HG03066 (cell line): ENCODE data around the gene GLIPR1.
"Not testable (repeated sequence)": the region's sequence is repeated elsewhere in the genome, so short reads cannot be mapped to it uniquely, and the experiment has no call there.

ENCODE experiments used
- ATAC-seq: cut with Tn5 transposase; IDR thresholded peaks from one replicate; pipeline ENCODE4 v1.9.1; 2021; ENCODE audit warnings: low read depth; ENCODE audit not compliant: unreplicated experiment

Gene GLIPR1

DNA sequence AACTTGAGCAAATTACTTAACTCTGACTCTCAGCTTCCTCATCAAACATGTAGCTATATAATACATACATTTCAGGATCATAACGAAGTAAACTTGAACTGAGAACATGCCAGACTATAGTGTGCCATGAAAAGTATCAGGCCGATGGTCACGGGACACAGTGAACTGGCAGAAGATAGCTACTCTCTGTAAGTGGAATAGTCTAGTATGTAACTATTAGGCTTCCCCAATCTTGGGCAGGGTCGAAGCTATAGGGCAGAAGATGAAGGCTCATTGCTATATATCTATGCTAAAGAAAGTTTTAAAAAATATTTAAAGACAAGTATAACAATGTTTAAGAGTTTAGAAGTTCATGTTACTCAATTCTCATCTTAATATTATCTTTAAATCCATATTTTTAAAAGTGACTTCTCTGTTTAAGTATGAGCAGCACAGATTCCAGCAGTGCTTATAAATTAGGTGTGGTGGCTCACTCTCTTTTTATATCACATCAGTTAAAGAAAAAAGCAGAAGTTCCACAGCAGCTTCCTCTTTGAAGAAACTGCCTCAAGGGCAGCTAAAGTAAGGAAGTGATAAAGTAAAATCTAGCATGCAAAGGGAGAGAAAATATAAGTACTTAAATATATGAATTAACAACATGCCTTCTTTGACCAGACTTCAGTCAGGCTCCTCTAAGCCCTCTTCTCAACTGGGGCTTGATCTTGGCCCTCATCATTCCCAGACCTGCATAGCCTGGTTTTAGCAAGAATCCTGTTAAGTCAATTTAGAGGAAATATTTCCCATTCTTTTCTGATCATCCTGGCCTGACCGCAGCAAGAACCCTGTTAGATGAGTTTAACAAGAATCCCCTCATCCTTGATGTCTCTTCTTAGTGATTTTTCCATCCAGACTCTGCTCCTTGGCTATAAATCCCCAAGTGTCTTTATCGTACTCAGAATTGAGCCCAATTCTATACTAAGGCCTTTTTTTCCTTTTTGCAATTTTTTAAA, 8.4 kb upstream of the GLIPR1 start:
- ATAC-seq = no peak

DNA sequence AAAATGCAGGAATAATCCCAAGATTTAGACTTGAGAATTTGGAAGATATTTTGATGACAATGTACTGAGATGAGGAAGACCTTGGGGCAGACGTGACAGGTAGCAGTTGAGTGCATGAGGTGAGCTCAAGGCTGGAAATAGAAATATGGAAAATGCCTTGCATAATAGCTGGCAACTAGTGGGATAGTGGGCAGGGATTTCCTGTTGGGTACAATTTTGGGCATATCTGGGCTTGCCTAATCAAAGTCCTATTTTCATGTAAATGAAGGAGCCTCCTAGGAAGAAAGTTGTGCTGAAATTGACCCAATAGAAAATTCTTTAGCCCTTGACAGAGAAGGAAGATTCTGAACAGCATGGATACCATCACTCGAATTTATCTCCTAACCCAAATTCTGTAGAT, 6.4 kb upstream of the GLIPR1 start:
- no peak for ATAC-seq

DNA sequence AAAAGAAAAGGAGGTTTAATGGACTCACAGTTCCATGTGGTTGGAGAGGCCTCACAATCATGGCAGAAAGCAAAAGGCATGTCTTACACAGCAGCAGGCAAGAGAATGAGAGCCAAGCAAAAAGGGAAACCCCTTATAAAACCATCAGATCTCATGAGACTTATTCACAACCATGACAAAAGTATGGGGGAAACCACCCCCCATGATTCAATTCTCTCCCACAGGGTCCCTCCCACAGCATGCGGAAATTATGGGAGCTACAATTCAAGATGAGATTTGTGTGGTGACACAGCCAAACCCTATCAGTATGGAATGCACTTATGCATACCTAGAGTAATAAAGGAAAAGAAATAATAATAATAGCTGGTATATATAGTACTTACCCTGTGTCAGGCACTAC, 4.5 kb upstream of the GLIPR1 start:
- no peak for ATAC-seq

DNA sequence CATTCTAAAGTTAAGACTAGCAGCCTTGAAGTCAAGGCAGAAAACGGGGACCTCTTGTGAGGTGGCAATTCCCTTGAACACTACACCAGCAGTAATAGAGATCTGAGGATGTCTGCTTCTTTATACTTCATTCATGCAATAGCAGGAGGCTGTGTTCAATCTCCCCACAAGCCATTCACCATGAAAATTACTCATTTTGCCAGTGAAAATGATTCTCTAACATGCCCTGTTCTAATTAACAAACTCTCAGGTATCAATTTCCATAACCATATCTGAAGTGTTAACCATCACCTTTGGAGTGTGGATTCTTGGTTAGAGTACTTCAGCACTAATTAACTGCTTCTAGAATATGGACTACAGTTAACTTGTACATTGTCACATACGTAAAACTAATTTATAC, 3.4 kb upstream of the GLIPR1 start:
- ATAC-seq = no peak

DNA sequence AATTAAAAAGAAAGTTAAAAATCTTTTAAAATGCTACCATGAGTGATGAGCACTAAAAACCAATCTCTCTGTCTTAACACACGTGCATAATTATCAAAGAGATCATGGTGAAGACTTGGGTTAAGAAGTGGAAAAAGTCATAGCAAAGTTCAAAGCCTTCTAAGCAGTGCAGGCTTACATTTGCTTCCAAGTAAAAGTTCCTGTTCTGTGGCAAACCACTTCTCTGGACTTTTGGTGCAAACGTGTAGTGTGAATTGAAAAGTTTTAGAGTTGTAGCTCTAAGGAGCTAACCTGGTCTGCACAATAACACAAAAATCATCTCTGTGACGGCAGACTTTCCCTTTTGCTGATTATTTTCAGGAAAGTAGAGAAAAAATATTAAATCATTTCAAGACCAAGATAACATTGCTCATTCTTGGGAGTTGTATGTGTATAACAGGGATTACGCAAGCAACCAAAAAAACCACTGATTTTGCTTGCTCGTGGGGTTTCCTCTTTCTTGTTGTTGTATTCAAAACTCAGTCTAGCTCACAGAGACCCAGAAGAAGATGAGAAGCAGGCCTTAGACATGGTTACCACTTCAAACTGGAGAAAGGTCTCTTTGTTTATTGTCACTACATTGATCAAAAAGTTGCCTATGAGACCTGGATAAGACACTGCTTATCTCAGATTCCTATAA, 2.3 kb upstream of the GLIPR1 start:
- ATAC-seq = no peak

DNA sequence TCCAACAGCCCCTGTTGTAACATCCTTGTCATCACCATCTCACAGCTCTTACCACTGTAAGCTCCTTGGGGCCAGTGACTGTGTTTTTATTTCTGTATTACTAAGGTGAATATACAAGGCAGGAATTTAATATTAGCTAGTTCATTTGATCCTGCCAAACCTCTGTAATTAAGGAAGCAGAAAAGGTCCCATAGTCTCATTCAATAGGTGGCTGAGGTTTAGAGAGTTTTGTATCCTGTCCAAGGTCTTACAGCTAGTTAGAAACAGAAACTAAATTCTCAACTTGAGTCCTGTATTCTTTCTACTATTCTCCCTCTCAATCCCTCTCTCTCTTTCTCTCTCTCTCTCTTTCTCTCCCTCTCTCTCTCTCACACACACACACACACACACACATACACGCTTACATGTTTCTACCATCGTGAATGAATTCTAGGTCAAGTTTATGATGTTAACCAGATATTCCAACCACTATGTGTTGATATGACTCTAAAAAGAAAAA, 543 bp upstream of the GLIPR1 start:
- peak; percentile 37 for ATAC-seq

DNA sequence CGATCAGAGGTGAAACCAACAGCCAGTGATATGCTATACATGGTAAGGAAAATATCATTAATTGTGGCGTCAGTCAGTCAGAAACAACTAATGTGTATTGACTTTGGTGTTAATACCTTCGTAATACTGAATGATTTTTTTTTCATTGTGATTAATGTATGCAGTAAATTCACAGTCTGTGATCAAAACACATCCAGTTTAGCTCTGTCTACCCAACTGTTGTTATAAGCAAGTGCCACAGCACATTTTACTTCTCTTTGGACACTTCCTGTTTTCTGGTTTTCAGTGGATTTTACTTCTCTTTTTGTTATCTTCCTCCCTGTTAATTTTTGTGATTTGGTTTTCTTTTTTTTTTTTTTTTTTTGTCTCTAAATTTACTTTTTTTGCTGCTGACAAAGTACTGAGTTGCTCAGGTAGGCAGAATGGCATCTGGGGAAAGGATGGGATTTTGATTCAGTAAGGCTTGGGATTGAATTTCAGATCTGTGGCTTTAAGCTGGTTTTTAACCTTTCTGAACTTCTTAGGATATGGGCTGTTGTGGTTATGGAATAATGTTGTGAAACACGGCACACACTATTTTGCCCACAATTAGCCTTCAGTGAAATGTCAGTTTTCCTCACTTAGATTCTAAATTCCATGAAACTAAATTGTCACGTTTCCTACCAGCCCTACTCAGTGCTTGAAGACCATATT, 604 bp downstream of the GLIPR1 start:
- peak; percentile 16 for ATAC-seq

DNA sequence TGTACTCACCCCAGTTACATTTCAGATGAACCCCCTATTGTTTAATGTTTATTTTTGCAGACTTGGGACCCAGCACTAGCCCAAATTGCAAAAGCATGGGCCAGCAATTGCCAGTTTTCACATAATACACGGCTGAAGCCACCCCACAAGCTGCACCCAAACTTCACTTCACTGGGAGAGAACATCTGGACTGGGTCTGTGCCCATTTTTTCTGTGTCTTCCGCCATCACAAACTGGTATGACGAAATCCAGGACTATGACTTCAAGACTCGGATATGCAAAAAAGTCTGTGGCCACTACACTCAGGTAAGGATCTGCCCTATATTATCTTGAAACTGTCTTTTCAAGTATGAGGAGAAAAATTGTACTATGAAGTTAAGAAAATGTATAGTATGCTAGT, 1.2 kb downstream of the GLIPR1 start:
- ATAC-seq = no peak

DNA sequence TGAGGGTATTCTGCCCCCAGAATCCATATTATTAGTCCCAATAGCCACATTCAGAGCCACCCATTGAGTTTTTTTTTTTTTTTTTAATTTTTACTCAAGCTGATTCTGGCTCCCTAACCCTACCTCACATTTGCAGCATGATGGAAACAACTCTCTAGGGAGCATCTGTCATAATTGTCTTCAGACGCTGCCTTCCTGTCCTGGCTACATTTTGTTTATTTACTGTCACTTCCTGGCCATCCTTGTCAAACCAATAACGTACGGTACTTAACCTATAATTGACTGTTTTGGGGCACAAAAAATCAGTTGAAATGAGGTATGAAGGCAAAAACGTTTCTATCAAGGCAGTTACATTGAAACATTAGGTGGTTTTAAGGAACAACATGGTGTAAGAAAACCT, 2.1 kb downstream of the GLIPR1 start:
- no peak for ATAC-seq

DNA sequence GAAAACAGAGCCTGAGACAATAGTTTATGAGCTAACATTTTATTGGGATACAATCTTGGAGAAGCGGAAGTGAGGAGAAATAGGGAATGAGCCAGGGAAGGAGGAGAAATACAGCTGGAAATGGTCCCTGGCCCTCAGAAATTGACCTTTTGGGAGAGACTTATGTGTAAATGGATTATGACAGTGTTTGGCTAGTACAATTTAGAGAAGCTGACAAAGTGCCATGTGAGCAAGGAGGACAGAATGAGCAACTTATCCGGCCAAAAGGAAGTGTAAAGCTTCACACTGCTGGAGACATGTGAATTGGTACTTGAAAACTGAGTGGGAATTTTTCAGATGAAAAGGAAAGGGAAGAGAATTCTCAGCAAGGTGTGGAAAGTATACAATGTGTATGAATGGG, 2.9 kb downstream of the GLIPR1 start:
- no peak for ATAC-seq

DNA sequence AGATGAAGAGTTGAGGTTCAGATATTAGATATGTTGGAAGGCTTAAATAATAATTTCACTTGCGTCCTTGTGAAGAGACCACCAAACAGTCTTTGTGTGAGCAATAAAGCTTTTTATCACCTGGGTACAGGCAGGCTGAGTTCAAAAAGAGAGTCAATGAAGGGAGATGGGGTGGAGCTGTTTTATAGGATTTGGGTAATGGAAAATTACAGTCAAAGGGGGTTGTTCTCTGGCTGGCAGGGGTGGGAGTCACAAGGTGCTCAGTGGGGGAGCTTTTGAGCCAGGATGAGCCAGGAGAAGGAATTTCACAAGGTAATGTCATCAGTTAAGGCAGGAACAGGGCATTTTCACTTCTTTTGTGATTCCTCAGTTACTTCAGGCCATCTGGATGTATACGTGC, 3.9 kb downstream of the GLIPR1 start:
- not testable (repeated sequence) for ATAC-seq

DNA sequence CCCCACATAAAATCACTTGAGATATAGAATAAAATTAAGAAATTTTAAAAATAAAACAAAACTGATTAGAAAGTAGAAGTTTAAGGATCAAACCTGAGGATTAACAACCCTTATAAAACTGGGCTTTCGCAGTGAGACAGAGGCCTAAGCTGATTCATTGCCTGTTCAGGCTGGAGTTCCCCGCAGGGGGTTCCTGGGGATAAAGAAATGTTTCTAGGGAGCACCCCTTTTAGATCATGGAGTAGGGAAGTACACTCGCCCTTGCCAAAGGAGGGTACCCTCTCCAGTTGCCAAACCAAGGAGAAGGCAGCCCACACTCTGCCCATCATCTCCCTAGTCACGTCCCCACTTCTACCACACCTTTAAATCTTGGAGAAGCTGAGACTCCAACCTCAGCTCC, 6.8 kb downstream of the GLIPR1 start:
- ATAC-seq = no peak

DNA sequence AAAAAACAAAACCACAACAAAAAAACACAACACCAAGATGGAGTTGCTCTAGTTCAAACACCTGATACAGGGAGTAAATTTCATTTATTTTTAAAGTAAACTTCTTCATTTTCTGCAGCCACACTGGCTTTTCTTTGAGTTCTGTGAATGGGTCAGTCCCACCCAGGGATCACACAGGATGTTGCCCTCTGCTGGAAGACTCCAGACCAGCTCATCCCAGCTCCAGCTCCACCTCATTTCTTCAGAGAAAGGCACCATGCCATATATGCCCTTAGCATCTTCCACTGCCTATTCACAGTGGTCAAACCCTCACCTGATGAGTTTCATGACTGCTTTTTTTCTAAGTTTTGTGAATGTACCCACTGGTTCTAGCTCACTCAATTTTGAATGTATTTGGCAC, 8.0 kb downstream of the GLIPR1 start:
- no peak for ATAC-seq

DNA sequence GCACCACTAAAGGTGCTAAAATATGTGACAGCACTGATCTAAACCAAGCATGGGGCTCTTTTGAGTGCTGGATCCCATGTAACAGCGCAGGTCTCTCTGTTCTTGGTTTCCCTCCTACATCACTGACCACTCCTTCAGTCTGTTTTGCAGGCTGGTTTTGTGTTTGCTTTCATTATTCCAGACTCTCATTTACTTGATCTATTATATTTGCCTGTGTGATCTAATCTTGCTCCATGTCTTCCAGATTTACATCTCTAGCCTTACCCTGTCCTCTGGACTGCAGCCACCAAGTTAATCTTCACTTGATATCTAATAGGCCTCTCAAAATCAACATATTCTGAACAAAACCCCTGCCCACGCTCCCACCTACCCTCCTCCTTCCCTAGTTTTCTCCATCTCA, 8.6 kb downstream of the GLIPR1 start:
- no peak for ATAC-seq

DNA sequence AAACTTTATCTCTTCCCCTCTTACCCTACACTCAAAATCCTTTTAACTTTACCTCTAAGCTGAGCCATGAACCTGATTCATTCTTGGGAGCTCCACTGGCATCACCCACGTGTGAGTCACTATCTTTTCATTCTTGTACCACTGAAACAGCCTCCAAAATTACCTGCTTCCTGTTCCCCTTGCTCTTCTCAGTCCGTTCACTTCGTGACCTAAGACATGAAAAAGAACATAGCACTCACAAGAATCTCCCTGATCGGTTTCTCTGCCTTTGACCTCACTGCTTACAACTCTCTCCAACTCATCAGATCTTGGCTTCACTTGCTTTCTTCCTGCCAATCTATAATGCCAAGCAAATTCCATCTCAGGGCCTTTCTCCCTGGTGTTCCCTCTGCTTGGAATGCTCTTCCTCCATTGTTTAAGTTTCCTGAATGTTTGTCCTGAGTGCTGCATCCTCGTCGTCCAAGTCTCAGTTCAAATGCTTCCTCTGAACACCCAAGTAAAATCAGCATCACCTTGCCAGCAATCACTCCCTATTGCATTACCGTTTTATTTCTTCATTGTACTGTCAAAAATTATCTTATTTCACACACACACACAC, 9.2 kb downstream of the GLIPR1 start:
- ATAC-seq = no peak

DNA sequence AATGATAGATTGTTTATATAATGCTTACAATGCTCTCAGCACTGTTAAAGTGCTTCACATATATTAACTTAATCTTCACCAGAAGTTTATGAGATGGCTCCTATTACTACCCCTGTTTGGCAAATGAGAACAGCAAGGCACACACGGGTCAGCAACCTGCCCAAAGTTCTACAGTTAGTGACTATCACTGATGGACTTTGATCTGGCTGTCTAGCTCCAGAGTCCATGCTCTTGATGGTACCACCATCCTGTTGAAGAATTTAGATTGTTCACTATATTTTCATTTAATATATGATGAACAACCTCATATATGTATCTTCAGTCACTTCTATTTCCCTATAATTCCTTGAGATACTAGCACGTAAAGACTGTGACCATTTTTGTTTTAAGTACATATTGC, 10.6 kb downstream of the GLIPR1 start:
- ATAC-seq = no peak

DNA sequence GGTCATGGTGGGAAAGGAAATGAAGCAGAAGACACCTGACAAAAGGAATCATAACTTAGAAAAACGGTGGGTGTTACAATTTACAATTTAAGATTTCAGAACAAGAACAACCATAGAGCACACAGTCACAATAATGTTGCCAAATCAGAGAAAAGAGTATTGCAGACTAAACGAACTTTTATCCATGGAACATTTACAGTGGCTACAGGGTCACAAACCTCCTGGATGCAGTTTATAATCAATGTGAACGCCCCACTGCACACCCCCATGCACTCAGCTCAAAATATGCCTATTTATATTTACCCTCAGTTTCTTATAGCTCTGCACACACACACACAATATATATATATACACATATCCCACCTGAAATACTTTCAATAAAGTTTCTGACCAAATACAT, 22.9 kb downstream of the GLIPR1 start:
- no peak for ATAC-seq

DNA sequence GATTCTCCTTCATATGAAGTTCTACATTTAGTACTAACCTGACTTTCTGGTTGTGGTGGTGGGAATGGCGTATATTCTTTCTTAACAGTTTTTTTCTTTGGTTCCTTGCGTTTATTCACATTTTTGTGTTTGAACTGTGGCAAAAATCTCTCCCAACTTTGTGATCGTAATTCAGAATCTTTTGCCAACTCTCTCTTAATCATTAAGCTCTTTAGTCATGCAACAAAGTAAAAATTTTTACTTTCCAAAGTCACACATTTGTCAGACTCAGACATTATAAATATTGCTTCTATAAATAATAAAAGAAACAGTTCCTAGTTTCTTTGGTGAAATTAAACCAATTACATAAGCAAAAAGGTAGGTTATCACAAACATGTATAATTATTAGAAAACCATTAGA, 23.3 kb downstream of the GLIPR1 start:
- no peak for ATAC-seq

DNA sequence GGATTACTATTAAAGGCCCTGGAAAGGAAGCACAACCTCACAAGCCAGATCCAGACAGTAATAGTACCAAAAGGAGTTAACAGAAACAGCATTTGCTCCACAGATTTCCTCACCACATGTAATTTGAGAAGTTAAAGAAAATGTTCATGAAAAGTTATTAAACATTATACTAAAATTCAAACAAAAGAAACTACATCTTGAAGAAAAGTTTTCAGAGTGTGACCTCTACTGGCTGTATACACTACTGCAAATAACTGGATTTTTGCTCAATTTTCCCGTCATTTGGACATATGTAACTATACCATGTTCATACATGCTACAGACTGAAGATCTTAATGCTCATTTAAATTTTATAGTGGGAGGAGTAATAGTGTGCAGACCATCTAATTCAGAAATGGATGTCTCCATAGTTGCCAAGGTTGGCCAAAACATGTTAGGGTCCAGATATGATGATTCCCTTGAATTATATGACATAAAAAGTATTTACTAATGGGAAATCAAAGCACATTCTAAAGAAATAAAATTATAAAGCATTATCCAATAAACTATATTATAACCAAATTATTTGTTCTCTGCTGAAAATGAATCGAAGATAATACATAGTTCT, 25.3 kb downstream of the GLIPR1 start:
- no peak for ATAC-seq

DNA sequence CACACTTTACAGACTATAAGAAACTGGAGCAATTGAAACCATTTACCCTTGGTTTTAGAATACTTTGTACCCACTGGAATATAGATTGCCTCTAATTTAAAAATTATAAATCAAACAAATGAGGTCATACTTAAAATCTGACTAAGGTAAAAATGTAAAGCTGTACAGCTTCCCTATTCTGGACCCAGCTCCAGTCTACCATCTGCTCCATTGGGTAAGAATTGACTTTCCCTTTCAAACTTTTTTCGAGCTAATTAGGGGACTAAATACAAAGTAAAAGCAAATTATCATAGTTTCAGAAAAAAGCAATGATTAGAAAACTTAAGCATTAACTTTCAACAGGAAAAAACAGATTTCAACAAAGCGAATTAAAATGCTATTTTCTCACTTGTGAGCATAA, 26.5 kb downstream of the GLIPR1 start:
- no peak for ATAC-seq
